Measurements from ENCODE around the gene VPS4B.

DNA sequence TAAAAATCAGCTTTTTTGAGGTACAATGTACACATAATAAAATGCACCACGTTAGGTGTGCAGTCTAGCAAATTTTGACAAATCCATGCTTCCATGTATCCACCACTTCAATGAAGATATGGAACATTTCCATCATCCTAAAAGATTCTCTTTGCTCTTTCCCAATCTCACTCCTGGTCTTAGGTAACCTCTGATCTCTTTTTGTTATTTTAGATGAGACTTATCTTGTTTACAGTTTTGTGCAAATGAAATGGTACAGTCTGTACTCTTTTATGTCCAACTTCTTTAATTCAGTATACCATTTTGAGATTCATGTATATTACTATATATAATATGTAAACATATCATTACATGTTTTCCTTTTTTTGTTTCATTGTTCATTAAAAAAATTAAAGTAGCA is 38.1 kb upstream of the VPS4B start:
- TF ChIP-seq, protein P1, sequence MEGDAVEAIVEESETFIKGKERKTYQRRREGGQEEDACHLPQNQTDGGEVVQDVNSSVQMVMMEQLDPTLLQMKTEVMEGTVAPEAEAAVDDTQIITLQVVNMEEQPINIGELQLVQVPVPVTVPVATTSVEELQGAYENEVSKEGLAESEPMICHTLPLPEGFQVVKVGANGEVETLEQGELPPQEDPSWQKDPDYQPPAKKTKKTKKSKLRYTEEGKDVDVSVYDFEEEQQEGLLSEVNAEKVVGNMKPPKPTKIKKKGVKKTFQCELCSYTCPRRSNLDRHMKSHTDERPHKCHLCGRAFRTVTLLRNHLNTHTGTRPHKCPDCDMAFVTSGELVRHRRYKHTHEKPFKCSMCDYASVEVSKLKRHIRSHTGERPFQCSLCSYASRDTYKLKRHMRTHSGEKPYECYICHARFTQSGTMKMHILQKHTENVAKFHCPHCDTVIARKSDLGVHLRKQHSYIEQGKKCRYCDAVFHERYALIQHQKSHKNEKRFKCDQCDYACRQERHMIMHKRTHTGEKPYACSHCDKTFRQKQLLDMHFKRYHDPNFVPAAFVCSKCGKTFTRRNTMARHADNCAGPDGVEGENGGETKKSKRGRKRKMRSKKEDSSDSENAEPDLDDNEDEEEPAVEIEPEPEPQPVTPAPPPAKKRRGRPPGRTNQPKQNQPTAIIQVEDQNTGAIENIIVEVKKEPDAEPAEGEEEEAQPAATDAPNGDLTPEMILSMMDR (IDR thresholded peaks at IDR 0.05; ENCODE audit: low read depth, low read length), result no peak
- TF ChIP-seq POLR2A (IDR thresholded peaks at IDR 0.05; ENCODE audit: extremely low read depth, insufficient read length) (no peak), MYC (IDR thresholded peaks at IDR 0.05; ENCODE audit: low read depth, low read length) (no peak)

All from NB4 (cell line).